ENCODE data around the gene OR5AC2.

GRCh38 chr3:98049271-98049670 is 37.7 kb upstream of the OR5AC2 start:
- TF ChIP-seq CTCF (IDR thresholded peaks at IDR 0.05; ENCODE audit: low read depth, low read length) (no peak), EZH2phosphoT487 (IDR thresholded peaks at IDR 0.05; ENCODE audit: low read depth) (no peak)
